ENCODE results near the gene RBM23.

RBM23 gene

DNA sequence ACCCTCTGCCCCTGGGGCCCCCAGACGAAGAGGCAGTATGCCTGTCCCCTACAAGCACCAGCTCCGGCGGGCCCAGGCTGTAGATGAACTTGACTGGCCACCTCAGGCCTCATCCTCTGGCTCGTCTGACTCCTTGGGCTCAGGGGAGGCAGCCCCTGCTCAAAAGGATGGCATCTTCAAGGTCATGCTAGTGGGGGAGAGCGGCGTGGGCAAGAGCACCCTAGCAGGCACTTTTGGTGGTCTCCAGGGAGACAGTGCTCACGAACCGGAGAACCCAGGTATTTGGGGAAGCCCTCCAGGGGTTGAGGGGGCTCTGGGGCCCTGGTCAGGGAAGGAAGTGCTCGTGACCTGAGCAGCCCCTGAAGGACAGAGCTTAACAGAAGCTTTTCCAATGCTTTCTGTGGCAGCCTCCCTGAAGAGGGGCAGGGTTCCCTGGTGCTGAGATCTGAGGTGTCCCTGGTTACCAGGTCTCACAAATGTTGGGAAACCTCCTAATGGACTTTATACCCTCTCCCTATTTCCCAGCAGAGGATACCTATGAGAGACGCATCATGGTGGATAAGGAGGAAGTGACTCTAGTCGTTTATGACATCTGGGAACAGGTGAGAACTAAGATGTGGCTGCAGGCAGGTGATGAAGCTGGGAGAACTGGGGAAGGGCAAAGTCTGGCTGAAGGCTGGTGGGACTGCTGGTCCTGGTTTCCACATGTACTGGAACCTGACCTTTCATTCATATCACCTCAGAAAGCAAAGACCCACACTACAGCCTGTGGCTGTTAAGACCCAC, 34.0 kb downstream of the RBM23 start:
- DNase-seq, result no peak

DNA sequence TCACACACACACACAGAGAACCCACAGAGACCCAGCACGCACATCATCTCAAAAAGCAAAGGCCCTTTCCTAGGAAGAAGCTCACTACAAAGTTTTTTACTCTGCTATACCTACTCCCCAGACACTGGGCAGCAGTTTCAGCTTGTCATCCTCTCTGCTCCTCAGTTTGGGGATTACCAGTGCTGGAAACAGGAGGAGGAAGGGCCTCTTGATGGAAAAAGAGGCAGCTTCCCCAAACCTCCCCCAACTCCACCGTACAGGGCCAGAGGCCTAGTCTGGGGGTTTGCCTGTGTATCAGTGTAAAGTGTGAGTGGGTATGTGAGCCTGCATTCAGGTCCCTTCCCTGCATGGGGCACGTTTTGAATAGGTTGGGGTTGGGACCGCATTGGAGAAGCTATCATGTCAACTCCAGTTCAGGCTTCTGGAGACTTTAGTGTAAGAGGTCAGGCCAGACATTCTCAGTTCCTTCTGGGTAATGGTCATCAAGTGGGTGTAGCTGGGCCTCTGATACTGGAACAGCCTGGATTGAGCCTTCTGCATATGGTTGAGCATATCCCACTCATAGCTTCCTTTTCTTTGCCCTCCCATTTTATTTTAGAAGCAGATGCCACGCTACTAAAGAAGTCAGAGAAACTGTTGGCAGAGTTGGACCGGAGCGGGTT, 34.7 kb downstream of the RBM23 start:
- no peak for DNase-seq

DNA sequence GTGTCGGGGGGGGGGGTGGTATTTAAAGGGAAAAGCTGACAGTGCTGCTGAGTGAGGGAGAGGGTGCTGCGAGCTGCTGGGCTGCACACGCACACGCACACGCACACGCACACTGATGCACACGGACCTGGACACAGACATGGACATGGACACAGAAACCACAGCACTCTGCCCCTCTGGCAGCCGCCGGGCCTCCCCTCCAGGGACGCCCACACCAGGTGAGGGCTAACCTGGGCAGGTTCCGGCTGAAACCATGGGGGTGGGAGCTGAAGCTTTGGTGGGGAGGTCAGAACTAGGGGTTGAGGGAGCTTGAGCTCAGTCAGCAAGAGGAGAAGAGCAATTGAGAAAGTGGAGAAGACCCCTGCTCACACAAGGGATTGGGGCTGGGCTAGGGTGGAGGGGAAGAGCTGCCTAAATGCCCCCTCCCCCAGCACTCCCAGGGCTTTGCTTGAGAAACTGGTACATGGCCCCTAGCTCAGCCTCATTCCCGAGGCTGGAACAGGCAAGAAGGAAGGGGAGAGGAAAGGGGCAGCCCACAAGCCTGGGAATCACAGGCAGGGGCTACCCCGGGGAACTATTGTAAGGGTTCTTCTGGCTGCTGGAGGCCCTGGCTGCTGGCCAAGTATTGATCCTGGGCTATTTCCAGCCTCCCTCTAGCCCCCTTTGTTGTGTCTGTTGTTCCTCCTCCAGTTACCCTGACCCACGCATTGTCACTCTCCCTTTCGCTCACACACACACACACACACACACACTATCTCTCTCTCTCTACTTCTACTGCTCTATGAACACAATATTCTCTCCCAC, 35.6 kb downstream of the RBM23 start, which contains the start of gene REM2:
TSS of gene REM2 (plus strand) at position 50 of the 804 bp plus-strand sequence. CDS start at position 116, 66 bp downstream.
- no peak for DNase-seq

DNA sequence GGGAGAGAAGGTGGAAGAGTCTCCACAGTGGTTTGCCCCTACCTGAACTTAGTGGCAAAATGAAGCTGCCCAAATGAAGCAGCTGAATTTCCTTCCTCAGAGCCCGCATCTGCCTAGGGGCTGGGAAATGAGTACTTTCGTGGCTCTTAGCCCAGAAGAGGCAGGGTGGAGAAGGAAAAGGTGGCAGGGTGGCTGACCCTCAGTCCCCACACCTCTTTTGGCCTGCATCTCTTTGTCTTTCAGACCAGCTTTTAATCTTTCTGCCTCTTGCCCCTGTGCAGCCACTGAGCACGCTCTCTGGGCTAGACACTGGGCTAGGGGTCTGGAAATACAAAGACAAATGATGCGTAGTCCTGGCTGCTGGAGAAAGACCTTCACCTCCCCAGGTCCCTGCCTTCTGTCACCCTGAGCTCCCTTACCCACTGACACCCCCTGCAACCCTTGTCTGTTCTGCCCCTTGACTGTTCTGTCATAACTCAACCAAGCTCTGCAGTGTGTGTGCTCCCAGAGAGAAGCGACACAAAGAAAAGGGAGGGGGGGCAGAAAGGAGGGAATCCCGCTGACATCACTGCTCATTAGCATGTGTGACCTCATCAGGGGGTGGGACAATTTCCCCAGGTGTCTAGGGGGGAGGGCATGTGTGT, 36.3 kb downstream of the RBM23 start:
- no peak for DNase-seq

DNA sequence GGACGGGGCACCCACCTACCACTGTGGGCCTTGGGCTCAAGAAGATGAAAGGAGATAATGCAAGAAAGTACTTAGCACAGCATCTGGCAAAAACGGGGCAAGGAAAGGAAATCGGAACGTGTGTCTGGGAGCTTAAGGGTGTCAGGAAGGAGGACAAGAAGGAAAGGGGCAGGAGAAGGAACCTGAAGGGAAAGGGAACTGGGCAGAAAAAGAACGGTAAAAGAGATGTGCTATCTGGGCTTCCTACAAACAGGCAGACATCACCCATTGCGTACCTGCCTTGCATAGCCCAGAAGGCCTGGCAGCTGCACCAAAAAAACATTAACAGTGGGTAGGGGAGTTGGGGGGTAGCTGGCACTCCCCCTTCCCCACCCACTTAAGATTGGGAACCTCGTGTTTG, 36.9 kb downstream of the RBM23 start:
- no peak for DNase-seq

DNA sequence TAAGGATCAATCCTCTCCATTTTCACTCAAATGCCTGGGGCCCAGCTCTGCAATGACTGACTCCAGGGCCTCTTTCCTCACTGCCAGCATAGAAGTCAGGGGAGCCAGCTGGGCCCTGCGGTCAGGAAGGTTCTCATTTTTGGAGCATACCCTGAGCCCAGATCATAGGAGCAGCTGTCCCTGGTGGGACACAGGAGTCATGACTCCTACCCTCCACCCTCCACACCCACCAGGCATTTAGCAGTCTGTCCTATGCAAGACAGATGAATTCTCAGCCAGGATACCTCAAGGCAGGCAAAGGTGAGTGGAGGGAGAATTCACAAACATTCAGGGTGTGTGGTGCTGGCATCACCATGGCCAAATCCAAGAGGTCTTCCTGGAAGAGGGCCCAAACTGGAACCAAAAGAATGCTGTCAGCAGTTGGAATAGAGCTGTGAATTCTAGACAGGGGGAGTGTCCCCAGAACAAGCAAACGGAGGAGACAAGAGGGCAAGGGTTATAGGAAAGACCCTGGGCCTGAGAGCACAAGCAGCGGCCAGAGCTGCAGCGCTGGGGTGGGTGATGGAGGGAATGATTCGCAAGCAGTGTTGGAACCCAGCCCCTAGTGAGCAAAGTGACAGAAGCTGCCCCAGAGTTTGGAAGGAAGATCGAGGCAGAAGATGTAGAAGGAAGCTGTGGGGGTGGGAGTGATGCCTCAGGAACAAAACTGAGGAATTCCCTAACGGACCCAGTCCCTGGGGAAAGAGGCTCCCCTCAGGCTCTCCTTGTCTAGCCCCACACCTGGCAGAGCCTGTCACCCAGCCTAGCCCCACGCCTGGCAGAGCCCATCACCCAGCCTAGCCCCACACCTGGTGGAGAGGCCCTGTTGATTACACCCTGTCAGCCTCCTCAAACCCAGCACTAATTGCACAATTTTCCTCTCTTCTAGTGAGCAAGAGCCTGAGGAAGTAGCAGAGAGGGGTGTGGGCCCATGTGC, 40.4 kb downstream of the RBM23 start:
- DNase-seq, result no peak

DNA sequence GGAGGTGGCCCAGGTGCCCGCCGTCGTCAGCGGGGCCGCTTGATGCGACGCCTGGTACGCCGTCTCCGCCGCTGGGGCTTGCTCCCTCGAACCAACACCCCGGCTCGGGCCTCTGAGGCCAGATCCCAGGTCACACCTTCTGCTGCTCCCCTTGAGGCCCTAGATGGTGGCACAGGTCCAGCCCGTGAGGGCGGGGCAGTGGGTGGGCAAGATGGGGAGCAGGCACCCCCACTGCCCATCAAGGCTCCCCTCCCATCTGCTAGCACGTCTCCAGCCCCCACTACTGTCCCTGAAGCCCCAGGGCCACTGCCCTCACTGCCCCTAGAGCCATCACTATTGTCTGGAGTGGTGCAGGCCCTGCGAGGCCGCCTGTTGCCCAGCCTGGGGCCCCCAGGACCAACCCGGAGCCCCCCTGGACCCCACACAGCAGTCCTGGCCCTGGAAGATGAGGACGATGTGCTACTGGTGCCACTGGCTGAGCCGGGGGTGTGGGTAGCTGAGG, 41.9 kb downstream of the RBM23 start:
- DNase-seq, result no peak

DNA sequence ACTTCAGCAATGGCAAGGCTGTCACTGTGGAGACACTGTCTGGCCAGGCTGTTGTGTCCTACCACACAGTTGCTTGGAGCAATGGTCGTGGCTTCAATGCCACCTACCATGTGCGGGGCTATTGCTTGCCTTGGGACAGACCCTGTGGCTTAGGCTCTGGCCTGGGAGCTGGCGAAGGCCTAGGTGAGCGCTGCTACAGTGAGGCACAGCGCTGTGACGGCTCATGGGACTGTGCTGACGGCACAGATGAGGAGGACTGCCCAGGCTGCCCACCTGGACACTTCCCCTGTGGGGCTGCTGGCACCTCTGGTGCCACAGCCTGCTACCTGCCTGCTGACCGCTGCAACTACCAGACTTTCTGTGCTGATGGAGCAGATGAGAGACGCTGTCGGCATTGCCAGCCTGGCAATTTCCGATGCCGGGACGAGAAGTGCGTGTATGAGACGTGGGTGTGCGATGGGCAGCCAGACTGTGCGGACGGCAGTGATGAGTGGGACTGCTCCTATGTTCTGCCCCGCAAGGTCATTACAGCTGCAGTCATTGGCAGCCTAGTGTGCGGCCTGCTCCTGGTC, 43.1 kb downstream of the RBM23 start:
- no peak for DNase-seq

DNA sequence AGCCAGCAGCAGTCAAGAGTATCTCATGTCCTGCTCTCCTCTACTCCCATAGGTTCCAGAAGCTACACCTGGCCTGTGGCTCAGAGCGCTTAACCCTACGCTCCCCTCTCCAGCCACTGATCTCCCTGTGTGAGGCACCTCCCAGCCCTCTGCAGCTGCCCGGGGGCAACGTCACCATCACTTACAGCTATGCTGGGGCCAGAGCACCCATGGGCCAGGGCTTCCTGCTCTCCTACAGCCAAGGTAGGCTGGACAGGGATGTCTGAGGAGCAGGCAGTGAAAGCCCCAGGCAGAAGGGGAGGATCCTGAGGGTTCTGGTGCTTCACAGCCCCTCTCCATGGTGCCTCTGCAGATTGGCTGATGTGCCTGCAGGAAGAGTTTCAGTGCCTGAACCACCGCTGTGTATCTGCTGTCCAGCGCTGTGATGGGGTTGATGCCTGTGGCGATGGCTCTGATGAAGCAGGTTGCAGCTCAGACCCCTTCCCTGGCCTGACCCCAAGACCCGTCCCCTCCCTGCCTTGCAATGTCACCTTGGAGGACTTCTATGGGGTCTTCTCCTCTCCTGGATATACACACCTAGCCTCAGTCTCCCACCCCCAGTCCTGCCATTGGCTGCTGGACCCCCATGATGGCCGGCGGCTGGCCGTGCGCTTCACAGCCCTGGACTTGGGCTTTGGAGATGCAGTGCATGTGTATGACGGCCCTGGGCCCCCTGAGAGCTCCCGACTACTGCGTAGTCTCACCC, 43.8 kb downstream of the RBM23 start:
- DNase-seq, result no peak

DNA sequence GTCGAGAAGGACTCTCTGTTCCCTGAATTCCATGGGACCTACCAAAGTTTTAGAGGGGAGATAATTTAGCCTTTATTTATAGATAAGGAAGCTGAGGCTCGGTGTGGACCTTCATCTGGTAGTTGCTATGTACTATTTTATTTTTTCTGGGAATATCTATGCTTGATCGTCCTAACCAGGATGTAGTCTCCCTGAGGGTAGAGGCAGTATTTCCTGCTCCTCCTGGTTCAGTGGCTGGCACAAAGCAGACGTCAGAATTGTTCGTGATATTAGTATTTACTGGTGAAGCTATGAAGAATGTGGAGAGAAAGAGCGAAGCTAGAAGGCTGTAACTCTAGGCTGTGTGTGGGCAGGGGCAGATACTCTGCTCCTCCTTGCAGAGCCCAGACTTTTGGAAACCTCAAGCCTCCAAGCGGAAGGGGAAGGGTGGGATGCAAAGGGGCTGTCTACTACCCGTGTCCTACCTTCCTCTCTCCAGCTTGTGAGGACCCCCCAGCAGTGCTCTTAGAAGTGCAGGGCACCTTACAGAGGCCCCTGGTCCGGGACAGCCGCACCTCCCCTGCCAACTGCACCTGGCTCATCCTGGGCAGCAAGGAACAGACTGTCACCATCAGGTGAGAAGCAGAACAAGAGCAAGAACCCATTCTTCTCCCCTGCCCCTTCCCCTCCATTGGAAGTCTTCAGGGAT, 46.0 kb downstream of the RBM23 start:
- DNase-seq, result no peak

DNA sequence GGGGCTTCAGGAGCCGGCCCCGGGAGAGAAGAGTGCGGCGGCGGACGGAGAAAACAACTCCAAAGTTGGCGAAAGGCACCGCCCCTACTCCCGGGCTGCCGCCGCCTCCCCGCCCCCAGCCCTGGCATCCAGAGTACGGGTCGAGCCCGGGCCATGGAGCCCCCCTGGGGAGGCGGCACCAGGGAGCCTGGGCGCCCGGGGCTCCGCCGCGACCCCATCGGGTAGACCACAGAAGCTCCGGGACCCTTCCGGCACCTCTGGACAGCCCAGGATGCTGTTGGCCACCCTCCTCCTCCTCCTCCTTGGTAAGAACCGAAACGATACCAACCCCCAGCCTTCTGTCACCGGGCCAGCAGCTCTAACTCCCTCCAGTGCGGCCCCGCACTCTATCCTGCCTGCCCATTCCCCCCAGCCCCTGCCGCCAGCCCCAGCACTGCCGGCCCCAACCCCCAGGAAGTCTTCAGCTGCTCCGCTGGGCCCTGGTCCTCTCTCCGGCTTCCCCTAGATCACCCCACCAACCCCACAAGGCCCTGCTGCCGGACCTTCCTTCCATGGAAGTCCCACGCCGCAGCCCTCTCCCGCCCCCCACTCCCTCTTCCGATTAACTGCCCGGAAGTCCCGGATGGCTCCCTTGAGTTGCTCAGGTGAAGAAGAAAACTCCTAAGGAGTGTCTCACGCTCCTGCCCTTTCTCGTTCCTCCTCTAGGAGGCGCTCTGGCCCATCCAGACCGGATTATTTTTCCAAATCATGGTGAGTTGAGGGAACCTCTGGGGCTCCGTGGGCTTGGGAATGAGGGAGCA, 46.7 kb downstream of the RBM23 start:
- peak; percentile 44 to 67 for DNase-seq

DNA sequence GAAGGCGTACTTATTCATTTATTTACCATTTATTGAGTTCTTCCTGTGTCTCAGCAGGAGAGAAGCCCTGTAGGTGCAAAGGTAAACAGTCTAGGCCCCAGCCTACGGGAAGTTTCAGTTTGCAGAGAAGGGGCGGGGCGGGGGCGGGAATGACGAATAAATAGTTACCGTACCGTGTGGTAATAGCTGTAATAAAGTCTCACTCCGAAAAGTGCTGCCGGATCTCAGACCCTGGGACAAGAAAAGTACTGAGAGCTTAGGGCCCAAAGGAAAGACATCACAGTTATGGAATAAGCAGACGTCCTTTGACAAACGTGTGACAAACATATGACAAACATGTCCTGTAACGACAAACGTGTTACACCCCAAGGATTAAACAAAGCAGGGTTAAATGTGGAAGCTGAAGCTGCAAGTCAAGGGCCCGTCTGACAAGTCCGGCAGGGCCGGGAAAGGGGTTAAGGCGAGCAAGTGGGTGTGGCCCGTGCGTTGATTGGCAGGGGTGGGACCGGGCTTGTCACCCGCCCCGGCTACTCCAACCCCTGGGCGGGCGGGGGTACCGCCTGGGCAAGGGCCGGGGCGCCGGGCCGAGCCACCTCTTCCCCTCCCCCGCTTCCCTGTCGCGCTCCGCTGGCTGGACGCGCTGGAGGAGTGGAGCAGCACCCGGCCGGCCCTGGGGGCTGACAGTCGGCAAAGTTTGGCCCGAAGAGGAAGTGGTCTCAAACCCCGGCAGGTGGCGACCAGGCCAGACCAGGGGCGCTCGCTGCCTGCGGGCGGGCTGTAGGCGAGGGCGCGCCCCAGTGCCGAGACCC, 47.5 kb downstream of the RBM23 start, which contains the start of gene LRP10:
TSS of gene LRP10 (plus strand) at position 517 of the 809 bp plus-strand sequence. CDS start 564 bp downstream, outside the sequence.
- DNase-seq, result peak; percentile 85 to 90

DNA sequence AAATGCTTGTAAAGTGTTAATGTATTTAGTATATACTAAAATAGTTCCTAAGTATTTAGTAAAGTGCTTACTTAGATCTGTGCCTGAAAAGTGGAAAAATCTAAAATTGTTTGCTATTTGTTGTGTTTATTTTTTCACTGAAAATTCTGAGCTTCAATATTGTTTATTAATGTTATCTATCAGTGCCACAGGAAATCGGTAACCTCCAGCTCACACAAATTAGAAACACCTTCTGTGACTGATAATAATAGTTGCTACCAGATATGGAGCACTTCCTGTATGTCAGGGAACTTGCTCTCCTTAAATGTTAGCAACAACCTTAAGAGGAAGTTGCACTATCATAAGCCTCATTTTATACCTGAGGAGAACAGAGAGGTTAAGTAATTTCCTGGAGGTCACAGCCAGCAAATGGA, 48.1 kb downstream of the RBM23 start:
- no peak for DNase-seq

DNA sequence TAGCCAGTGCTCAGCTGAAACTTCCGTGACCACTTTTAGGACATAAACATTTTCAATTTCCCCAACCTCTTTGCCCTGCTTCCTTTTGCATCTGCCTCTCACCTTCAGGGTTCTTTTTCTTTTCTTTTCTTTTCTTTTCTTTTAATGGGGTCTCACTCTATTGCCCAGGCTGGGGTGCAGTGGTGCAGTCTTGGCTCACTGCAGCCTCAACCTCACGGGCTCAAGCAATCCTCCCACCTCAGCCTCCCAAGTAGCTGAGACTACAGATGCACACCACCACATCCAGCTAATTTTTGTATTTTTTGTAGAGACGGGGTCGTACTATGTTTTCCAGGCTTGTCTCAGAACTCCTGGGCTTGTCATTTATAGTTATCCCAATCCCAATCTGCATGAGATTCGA, 52.1 kb downstream of the RBM23 start:
- DNase-seq, result no peak

DNA sequence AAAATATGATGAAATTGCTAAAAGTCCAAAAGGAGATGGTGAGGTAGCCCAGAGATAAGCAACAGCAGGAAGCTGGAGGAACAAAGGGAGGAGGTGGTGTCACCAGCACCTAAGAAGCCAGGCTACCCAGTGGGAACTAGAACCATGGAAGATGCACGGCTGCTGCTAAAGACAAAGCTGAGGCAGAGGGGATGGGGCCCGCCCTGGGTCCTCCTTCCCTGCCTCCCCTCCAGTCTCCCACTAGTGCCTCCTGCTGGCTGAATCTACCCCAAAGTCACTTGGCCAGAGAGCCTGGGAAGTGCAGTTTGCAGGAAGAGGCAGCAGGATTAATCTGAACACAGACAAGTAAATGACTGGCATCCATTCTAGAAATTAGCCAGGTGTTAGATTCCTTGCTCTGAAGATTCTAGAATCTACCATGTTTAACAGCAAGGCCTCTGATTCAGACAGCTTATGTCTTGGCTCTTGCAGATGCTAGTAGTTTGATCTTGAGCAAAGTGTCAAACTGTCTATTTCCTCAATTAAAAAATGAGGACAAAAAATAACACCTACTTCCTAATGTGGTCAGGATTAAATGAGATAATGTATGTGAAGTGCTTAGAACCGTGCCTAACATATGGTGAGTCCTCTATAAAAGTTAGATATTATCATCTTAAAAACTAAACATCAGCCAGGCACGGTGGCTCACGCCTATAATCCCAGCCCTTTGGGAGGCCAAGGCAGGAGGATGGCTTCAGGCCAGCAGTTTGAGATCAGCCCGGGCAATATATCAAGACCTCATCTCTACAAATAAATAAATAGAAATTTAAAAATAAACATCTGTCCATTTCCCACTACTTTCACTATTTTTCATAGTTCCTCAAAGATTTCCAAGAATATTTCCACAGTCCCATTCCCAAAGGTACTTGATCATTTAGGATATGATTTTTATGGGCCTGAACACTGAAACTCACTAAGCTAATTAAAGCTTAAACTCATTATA, 53.2 kb downstream of the RBM23 start:
- no peak for DNase-seq

DNA sequence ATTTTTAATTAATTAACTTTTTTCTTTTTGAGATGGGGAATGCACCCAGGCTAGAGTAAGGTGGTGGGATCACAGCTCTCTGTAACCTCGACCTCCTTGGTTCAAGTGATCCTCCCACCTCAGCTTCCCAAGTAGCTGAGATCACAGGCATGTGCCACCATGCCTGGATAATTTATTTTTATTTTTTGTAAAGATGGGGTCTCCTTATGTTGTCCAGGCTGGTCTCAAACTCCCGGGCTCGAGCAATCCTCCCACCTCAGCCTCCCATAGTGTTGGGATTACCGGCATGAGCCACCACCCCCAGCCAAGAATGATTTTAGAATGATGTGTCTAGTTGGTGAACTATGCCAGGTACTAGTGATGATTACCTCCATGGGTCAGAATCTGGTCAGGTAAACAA, 54.0 kb downstream of the RBM23 start:
- no peak for DNase-seq

DNA sequence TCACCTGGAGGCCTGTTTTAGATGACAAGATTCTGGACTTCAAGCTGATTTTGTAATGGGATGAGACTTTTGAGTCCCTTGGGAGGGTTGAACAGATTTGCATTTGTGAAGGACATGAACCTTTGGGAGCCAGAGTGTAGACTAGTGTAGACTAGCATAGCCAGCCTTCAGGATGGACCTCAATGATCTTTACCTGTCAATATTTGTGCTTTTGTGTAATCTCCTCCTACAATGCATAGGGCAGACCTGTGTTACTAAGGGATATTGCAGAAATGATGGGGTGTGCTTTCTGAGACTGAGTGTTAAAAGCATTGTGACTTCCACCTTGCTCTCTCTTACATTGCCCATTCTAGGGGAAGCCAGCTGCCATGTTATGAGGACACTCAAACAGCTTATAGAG, 57.3 kb downstream of the RBM23 start:
- no peak for DNase-seq
